ENCODE data around the gene IPO7. TPM values are rescaled to one million over a fixed set of nuclear protein-coding genes. Genes with fewer than 3 reads are reported as not detected.
A peak's percentile ranks its signal among the peaks of the same experiment; 100 is the strongest.
"Not testable (repeated sequence)": the region's sequence is repeated elsewhere in the genome, so short reads cannot be mapped to it uniquely, and the experiment has no call there.

IPO7 gene
- total RNA-seq, 2 donors from 2014 or later: 90.6 to 188 TPM

DNA sequence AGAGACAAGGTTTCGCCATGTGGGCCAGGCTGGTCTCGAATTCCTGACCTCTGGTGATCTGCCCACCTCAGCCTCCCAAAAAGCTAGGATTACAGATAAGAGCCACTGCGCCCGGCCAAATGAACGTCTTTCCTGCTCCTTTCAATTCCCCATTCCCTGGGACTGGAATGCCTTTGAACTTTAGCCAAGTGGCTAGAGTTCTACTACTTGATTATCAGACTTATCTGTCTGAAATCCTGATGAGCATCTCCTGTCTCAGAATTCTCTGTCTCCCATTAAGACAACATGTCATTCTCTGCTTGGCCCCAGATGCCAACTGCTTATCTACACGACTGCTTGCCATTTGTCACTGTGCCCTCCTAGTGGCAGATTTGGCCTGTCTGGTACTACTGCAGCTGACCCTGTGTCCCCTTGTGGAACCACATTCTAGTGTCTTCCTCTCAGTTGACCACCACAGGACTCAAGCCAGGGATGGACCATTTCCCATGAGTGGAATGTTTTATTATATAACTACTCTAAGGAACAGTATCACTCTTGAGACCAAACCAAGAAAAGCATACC lies 33.1 kb upstream of the IPO7 start:
- no peaks in the 10 kb centered on the region for H3K36me3 ChIP-seq
- no peak overlapping the region for H3K27ac ChIP-seq
- ATAC-seq (ENCODE audit: insufficient number of reproducible peaks, low FRiP score, low read depth) (no peak), DNase-seq (ENCODE audit: low spot score) (no peak)
- TF ChIP-seq, protein P1, sequence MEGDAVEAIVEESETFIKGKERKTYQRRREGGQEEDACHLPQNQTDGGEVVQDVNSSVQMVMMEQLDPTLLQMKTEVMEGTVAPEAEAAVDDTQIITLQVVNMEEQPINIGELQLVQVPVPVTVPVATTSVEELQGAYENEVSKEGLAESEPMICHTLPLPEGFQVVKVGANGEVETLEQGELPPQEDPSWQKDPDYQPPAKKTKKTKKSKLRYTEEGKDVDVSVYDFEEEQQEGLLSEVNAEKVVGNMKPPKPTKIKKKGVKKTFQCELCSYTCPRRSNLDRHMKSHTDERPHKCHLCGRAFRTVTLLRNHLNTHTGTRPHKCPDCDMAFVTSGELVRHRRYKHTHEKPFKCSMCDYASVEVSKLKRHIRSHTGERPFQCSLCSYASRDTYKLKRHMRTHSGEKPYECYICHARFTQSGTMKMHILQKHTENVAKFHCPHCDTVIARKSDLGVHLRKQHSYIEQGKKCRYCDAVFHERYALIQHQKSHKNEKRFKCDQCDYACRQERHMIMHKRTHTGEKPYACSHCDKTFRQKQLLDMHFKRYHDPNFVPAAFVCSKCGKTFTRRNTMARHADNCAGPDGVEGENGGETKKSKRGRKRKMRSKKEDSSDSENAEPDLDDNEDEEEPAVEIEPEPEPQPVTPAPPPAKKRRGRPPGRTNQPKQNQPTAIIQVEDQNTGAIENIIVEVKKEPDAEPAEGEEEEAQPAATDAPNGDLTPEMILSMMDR (IDR thresholded peaks at IDR 0.05): no peak
- peaks cover 5 to 7% of the 10 kb centered on the region in 2 donors for H3K4me1 ChIP-seq (ENCODE audit: control insufficient read depth in 1 of 2, low read depth in 2 of 2)
- H3K9me3 ChIP-seq: no peaks in the 10 kb centered on the region
- no peaks in the 10 kb centered on the region for H3K27me3 ChIP-seq (replicated peaks; ENCODE audit: insufficient read depth)
- no peak overlapping the region for H3K4me3 ChIP-seq

GRCh38 chr11:9357041-9357440 lies 27.4 kb upstream of the IPO7 start:
- no peak for ATAC-seq (ENCODE audit: insufficient number of reproducible peaks, low FRiP score, low read depth)
- DNase-seq (ENCODE audit: low spot score): no peak
- H3K36me3 ChIP-seq: no peaks in the 10 kb centered on the region
- H3K9me3 ChIP-seq: no peaks in the 10 kb centered on the region
- no peak overlapping the region for H3K4me3 ChIP-seq
- TF ChIP-seq, protein P1 (IDR thresholded peaks at IDR 0.05): no peak
- H3K4me1 ChIP-seq (ENCODE audit: control insufficient read depth in 1 of 2, low read depth in 2 of 2): no peaks in the 10 kb centered on the region
- no peak overlapping the region for H3K27ac ChIP-seq
- no peaks in the 10 kb centered on the region for H3K27me3 ChIP-seq (replicated peaks; ENCODE audit: insufficient read depth)

GRCh38 chr11:9360862-9361622 lies 23.4 kb upstream of the IPO7 start:
- DNase-seq (ENCODE audit: low spot score); H3K36me3 ChIP-seq; H3K27me3 ChIP-seq (replicated peaks; ENCODE audit: insufficient read depth); H3K9me3 ChIP-seq; H3K4me3 ChIP-seq; ATAC-seq (ENCODE audit: insufficient number of reproducible peaks, low FRiP score, low read depth); H3K27ac ChIP-seq: not testable (repeated sequence)
- peaks cover 4 to 17% of the 10 kb centered on the region in 2 donors for H3K4me1 ChIP-seq (ENCODE audit: control insufficient read depth in 1 of 2, low read depth in 2 of 2)

DNA sequence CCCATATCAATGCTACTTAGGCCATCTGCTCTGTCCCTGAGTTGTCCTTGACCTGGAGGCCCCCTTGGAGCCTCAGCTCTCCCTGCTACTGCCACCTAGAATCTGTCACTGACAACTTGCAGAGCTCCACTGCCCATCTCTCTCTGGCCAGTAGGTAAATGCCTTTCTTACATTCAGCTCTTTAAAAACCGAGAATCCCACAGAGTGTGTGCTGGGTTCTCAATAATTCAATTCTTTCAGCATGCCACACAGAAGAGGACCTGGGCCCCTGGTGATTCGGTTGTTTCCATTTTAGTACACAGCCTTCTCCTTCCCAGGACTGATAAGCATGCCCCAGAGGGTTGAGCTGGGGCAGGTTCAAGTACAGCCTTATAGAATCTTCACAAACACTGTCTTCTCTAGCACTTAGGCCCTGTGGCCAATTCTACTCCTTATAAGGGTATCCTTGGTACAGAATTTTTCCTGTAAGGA lies 22.0 kb upstream of the IPO7 start:
- H3K27ac ChIP-seq: peak overlapping the region; percentile 97 to 99
- no peak for DNase-seq (ENCODE audit: low spot score)

GRCh38 chr11:9363954-9364912 lies 20.2 kb upstream of the IPO7 start:
- H3K36me3 ChIP-seq: no peaks in the 10 kb centered on the region
- peaks cover 4 to 17% of the 10 kb centered on the region in 2 donors for H3K4me1 ChIP-seq (ENCODE audit: control insufficient read depth in 1 of 2, low read depth in 2 of 2)
- peak overlapping the region; percentile 67 for H3K4me3 ChIP-seq
- peak; percentile 94 for DNase-seq (ENCODE audit: low spot score)
- H3K27me3 ChIP-seq (replicated peaks; ENCODE audit: insufficient read depth): no peaks in the 10 kb centered on the region
- TF ChIP-seq, protein P1 (IDR thresholded peaks at IDR 0.05): no peak
- peak; percentile 95 for ATAC-seq (ENCODE audit: insufficient number of reproducible peaks, low FRiP score, low read depth)
- no peaks in the 10 kb centered on the region for H3K9me3 ChIP-seq
- H3K27ac ChIP-seq: peak overlapping the region; percentile 97 to 99

More for the DNA sequence above, 22.0 kb upstream of the IPO7 start:
- H3K9me3 ChIP-seq: no peaks in the 10 kb centered on the region
- ATAC-seq (ENCODE audit: insufficient number of reproducible peaks, low FRiP score, low read depth): no peak
- TF ChIP-seq, protein P1 (IDR thresholded peaks at IDR 0.05): no peak
- no peaks in the 10 kb centered on the region for H3K27me3 ChIP-seq (replicated peaks; ENCODE audit: insufficient read depth)
- H3K4me3 ChIP-seq: no peak overlapping the region
- no peaks in the 10 kb centered on the region for H3K36me3 ChIP-seq
- peaks cover 4 to 17% of the 10 kb centered on the region in 2 donors for H3K4me1 ChIP-seq (ENCODE audit: control insufficient read depth in 1 of 2, low read depth in 2 of 2)
